Right forelimb (tissue), 1 donor: ENCODE measurements around the gene TATDN2.
"Not testable (repeated sequence)": the region's sequence is repeated elsewhere in the genome, so short reads cannot be mapped to it uniquely, and the experiment has no call there.

Source experiments
- DNase-seq: peaks from one replicate; pipeline ENCODE4 v3.0.0-alpha.2; 2018

TATDN2 gene

GRCh38 chr3:10292505-10293419, 44.5 kb downstream of the TATDN2 start, which contains the start of gene GHRL:
GHRL (minus strand) TSS chr3:10292947; CDS start chr3:10290180, 2,767 bp downstream.
- DNase-seq, result no peak

GRCh38 chr3:10294030-10294586, 45.8 kb downstream of the TATDN2 start:
- DNase-seq, result no peak

GRCh38 chr3:10298064-10298463, 49.8 kb downstream of the TATDN2 start:
- DNase-seq, result not testable (repeated sequence)

GRCh38 chr3:10299175-10299574, 50.9 kb downstream of the TATDN2 start:
- no peak for DNase-seq

- no peak for DNase-seq
Observed at GRCh38 chr3:10299679-10300078, 51.4 kb downstream of the TATDN2 start.

GRCh38 chr3:10300087-10300486, 51.8 kb downstream of the TATDN2 start:
- DNase-seq, result no peak

- DNase-seq, result no peak
Observed at GRCh38 chr3:10303105-10303504, 54.8 kb downstream of the TATDN2 start.

- DNase-seq, result no peak
Observed at GRCh38 chr3:10303785-10304184, 55.5 kb downstream of the TATDN2 start.

GRCh38 chr3:10304905-10305304, 56.6 kb downstream of the TATDN2 start:
- DNase-seq, result no peak

- DNase-seq, result no peak
Observed at GRCh38 chr3:10305331-10305902, 57.2 kb downstream of the TATDN2 start.

GRCh38 chr3:10306156-10306555, 57.9 kb downstream of the TATDN2 start:
- no peak for DNase-seq

GRCh38 chr3:10308678-10309077, 60.4 kb downstream of the TATDN2 start:
- no peak for DNase-seq

- no peak for DNase-seq
Observed at GRCh38 chr3:10309736-10310135, 61.5 kb downstream of the TATDN2 start.

GRCh38 chr3:10310578-10310977, 62.3 kb downstream of the TATDN2 start:
- no peak for DNase-seq

- no peak for DNase-seq
Observed at GRCh38 chr3:10311710-10312109, 63.5 kb downstream of the TATDN2 start.

- no peak for DNase-seq
Observed at GRCh38 chr3:10312391-10312790, 64.1 kb downstream of the TATDN2 start.

GRCh38 chr3:10312861-10313260, 64.6 kb downstream of the TATDN2 start:
- DNase-seq, result no peak

- DNase-seq, result no peak
Observed at GRCh38 chr3:10315101-10315500, 66.8 kb downstream of the TATDN2 start.

GRCh38 chr3:10315771-10316344, 67.6 kb downstream of the TATDN2 start:
- DNase-seq, result no peak

- no peak for DNase-seq
Observed at GRCh38 chr3:10317311-10317960, 69.2 kb downstream of the TATDN2 start.

GRCh38 chr3:10317961-10318350, 69.7 kb downstream of the TATDN2 start:
- no peak for DNase-seq

- DNase-seq, result no peak
Observed at GRCh38 chr3:10319251-10319650, 71.0 kb downstream of the TATDN2 start.

- DNase-seq, result no peak
Observed at GRCh38 chr3:10319804-10320203, 71.5 kb downstream of the TATDN2 start.
